Measurements from ENCODE around the gene RAPGEF6. TPM values are rescaled to one million over a fixed set of nuclear protein-coding genes. Genes with fewer than 3 reads are reported as not detected.

Gene RAPGEF6
- total RNA-seq, 1 donor from 2014 or later = 46.1 TPM

- intact Hi-C loops (cut with micrococcal nuclease) = no loop called here
Observed at GRCh38 chr5:131450941-131451340, 184.1 kb downstream of the RAPGEF6 start.

DNA sequence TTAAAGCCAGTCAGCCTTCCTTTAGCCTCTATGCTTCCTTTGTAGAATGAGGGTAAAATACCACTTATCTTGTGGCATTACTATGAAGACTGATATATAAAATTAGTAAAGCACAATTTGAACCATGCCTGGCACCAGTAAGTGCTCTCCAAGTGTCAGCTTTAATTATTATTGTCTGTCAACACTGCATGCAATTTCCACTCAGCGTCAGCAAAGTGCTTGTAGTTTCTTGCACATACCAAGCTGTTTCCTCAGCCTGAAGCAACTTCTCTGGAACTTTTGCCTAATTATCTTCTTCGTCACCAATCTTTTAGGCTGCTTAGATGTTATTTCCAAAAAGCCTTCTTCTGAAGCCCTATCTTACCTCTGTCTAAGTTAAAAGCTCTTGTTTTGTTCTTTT lies 193.8 kb downstream of the RAPGEF6 start:
- intact Hi-C loops (cut with micrococcal nuclease) = no loop called here

DNA sequence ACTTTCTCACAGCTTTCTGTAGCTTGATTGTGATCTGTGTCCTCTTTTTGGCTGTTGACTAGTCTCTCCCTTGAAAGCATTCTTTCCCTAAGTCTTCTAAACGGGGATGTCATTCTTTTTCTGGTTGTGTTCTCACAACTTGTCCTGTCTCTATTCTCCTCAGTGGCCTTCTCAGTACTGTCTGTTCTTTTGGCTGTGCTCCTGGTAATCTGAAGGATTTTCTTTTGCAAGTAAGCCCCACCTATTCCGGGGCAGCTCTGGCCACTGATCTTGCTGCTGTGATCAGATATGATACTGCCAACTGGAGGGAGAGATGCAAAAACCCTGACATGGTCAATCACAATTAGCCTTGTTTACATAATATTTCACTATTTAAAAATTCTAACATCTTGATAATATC lies 198.9 kb downstream of the RAPGEF6 start:
- intact Hi-C loops (cut with micrococcal nuclease) = no loop called here

- intact Hi-C loops (cut with micrococcal nuclease) = no loop called here
Observed at GRCh38 chr5:131433109-131433508, 201.9 kb downstream of the RAPGEF6 start.

DNA sequence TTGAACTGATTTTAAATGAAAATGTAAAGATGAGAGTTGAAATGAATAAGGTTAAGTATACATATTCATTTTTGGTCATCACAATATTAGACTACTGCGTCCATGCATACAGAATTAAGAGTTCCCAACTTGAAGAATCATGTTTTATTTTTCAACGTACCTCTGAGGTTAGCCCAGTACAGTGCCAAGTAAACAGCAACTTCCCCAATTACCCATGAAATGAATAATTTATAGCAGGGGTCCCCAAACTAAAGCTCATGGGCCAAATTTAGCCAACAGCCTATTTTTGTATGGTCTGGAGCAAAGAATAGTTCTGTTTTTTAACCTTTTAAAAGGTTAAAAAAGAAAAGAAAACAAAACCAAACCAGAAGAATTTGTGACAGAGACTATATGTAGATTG lies 203.2 kb downstream of the RAPGEF6 start:
- intact Hi-C loops (cut with micrococcal nuclease) = no loop called here

- intact Hi-C loops (cut with micrococcal nuclease) = no loop called here
Observed at GRCh38 chr5:131430794-131431193, 204.2 kb downstream of the RAPGEF6 start.

DNA sequence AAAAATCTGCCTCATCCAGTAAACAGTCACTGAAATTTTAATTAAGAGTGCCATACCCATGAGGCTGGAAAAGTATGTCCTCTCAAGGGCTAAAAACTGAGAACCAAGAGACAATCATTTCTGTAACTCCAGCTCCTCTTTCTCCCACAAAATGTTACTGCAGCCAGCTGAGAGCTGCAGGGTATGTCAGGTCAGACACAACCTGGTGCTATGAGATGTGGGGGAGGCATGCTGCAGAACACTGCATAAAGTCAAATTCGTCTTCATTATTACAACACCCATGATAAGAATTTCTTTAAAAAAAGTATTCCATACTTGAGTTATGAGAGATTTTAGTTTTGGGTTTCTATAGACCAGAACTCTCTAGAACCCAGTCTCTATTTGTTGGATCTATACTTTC lies 209.0 kb downstream of the RAPGEF6 start:
- intact Hi-C loops (cut with micrococcal nuclease) = no loop called here

GRCh38 chr5:131423056-131423455 lies 212.0 kb downstream of the RAPGEF6 start:
- intact Hi-C loops (cut with micrococcal nuclease) = loop anchor here (1.0 kb wide), 2 partner anchors 584 to 640 kb away; no protein-coding TSS in a partner anchor

DNA sequence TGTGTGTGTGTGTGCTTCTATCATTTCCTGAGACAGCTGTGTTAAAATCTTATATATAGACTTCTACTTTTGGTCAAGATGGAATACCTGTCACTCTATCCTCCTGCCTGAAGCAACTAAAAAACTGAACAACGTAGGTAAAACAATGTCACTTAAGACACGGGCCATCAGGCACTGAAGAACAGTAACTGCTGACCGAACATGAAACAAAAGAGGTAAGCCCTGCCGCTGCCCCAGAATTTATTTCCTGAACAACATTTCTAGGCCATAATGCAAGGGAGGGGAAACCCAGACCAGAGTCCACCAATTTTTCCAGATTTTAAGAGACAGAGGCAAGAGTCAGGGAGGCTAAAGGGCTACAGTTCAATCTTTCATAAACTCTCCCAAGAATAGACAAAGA lies 215.2 kb downstream of the RAPGEF6 start:
- intact Hi-C loops (cut with micrococcal nuclease) = loop anchor here (5.0 kb wide), 1 partner anchor 353 kb away; no protein-coding TSS in a partner anchor

DNA sequence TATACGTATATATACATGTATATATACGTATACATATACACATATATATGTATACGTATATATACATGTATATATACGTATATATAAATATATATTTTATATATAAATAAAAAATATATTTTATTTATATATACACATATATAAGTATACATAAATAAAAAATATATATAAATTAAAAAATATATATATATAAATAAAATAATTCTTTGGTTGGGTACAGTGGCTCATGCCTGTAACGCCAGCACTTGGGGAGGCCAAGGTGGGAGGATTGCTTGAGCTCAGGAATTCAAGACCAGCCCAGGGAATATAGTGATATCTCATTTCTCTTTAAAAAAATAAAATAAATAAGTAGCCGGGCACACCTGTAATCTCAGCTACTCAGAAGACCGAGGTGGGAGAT lies 216.2 kb downstream of the RAPGEF6 start:
- intact Hi-C loops (cut with micrococcal nuclease) = loop anchor here (5.0 kb wide), 1 partner anchor 352 kb away; no protein-coding TSS in a partner anchor

DNA sequence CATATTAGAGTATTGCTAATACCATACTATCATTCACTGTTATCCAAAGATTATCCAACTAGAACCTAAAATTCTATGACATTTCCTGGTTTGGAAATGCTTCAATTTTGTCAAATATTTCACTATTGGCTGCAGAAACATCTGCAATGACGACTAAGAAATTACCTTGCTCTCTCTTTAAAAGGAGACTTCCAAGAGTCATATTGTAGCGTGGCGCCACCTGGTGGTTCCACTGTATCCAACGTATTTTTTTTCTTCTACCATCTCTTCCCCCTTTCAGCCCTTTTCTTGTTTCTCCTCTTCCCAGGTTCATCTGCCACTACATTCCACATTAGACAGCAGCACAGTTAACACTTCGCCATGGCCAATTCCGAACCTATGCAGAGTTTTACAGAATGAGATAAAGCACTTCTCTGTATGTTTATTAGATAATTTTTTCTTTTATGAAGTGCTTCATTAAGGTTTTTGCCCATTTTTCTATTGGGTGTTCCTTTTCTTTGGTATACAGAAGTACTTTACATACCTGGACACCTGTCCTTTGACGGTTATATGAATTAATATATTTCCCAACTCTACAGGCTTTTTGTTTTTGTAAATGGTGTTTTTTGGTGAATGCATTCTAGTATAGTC lies 217.7 kb downstream of the RAPGEF6 start:
- intact Hi-C loops (cut with micrococcal nuclease) = loop anchor here (1.0 to 5.0 kb wide), 13 partner anchors 21 to 1308 kb away; partner anchors contain the start of gene LYRM7

DNA sequence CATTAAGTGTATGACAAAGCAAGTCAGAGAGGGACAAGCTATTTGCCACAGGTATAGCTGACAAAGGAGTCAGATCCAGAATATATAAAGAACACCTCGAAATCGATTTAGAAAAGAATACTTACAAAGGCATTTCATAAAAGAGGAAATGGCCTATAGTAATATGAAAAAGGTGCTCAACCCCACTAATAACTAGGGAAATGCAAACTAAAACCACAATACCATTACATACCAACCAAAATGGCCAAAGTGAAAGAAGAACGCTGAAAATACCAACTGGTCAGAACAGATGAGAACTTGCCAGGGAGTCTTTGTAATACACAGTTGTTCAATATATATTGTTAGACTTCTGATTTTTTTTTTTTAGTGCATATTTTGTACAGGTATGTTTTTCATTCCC lies 218.3 kb downstream of the RAPGEF6 start:
- intact Hi-C loops (cut with micrococcal nuclease) = loop anchor here (1.0 to 5.0 kb wide), 13 partner anchors 20 to 1307 kb away; partner anchors contain the start of gene LYRM7

DNA sequence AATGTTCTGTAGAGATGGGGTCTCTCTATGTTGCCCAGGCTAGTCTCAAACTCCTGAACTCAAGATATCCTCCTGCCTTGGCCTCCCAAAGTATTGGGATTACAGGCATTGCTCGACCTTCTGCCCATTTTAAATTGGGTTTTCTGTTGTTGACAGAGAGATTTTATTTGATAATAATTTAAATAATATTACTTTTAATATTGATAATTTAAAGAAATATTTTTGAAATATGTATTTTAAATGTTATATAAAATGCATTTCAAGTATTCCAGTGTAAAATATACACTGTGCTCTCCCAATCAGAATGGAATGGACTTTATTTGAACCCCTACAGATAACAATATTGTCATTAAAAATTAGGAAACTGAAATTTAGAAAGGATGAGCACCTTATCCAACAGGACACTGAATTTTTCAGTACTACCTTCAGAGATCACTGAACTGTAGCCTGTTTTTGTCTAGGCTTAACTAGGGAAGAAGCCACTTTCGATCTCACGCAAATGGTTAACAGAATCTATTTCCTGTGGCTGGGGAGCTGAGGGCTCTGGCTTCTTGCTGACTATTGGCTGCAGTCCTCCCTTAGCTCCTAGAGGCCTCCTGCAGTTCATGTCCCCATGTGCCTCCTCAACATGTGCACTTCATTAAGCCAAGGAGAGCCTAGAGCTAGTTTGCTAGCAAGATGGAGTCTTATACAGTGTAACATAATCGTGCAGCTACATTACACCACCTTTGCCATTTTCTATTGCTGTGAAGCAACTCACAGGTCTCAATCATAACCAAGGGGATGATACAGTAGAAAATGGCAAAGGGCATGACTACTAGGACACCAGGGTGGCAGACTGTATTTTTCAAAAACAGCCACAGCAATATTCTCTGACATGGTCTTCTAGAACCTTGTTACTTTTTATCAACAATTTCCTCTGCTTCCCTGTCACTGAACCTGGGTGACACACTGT lies 221.1 kb downstream of the RAPGEF6 start:
- intact Hi-C loops (cut with micrococcal nuclease) = loop anchor here (1.0 kb wide), 1 partner anchor 9 kb away; no protein-coding TSS in a partner anchor

- intact Hi-C loops (cut with micrococcal nuclease) = no loop called here
Observed at GRCh38 chr5:131406975-131407638, 227.9 kb downstream of the RAPGEF6 start.

DNA sequence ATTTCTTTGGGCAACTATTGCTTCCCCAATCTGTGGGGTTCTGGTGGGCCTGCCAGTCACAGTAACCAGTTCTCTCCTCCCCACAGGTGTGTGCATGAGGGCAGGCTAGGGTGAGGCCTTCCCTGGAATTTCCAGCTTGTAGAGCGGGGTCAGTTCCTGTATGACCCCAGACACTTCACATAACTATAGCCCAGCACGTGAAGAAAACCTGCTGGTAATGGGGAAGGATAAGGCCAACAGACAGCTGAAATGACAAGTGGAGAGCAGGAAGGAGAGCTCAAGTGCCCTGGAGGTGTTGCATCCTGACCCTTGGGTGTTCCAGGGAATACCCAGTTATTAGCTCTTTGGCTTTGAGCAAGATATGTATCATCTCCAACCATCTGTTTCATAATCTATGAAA lies 229.0 kb downstream of the RAPGEF6 start:
- intact Hi-C loops (cut with micrococcal nuclease) = no loop called here

DNA sequence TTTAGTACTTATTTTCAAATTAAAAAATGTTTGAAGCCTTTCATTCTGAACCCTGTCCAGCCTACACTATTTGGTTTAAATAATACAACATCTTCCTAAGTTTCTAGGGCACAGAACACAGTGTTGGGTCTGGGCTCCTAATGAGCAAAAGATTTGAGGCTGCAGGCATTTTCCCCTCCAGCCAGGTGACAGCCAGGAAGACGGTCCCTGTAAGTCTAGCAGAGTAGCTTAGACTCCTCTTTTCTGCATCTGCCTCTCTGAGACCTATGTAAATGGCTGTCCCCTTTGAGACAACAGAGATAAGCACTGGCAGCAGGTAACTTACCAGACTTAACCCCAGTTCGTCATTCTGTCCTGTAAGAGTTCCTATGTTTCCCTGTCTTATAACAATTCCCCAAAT lies 229.4 kb downstream of the RAPGEF6 start:
- intact Hi-C loops (cut with micrococcal nuclease) = loop anchor here (1.0 kb wide), 1 partner anchor 9 kb away; no protein-coding TSS in a partner anchor

DNA sequence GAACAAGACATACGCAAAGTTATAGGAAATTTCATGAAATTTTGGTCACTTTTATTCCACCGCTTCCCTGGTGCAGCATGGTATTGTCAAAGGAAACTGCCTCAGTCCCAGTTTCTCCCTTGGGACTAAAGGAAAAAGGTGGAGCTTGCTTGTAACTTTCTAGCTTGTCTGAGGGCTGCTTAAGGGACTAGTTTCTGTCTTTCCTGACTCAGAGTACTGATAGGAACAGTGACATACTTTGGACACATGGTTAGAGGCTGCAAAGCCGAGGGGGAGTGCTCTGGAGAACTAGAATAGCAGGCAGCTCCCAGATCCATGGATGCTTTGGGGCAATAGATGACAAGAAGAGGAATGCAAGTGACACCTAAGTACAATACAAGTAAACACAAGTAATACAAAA lies 234.4 kb downstream of the RAPGEF6 start:
- intact Hi-C loops (cut with micrococcal nuclease) = no loop called here

DNA sequence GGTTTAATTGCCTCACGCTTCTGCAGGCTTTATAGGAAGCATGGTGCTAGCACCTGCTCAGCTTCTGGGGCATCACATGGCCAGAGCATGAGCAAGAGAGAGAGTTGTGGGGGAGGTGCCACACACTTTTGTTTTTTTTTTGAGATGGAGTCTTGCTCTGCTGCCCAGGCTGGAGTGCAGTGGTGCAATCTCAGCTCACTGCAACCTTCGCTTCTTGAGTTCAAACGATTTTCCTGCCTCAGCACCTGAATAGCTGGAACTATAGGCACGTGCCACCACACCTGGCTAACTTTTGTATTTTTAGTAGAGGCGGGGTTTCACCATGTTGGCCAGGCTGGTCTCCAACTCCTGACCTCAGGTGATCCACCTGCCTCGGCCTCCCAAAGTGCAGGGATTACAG lies 236.0 kb downstream of the RAPGEF6 start:
- intact Hi-C loops (cut with micrococcal nuclease) = loop anchor here (5.0 kb wide), 1 partner anchor 332 kb away; no protein-coding TSS in a partner anchor

GRCh38 chr5:131396630-131397273 lies 238.3 kb downstream of the RAPGEF6 start:
- intact Hi-C loops (cut with micrococcal nuclease) = loop anchor here (1.0 to 5.0 kb wide), 10 partner anchors 21 to 329 kb away; partner anchors contain the start of genes HINT1 and LYRM7

GRCh38 chr5:131396015-131396414 lies 239.0 kb downstream of the RAPGEF6 start:
- intact Hi-C loops (cut with micrococcal nuclease) = loop anchor here (1.0 to 5.0 kb wide), 10 partner anchors 21 to 329 kb away; partner anchors contain the start of genes HINT1 and LYRM7

GRCh38 chr5:131394128-131394527 lies 240.9 kb downstream of the RAPGEF6 start:
- intact Hi-C loops (cut with micrococcal nuclease) = loop anchor here (1.0 kb wide), 1 partner anchor 12 kb away; no protein-coding TSS in a partner anchor

All from T-helper 1 cell treated with Interleukin-12 subunit alpha and Interleukin-12 subunit beta and Interleukin-4 antibody, amounts not matched to agents 30 ng/mL and 1 ng/mL, for 36 hours (primary cell).